CD4-positive, alpha-beta T cell treated with Interferon gamma for 1 hour (primary cell): Measurements from ENCODE around the gene MDK.

Experiments
- DNase-seq: peaks from one replicate; pipeline ENCODE4 v3.0.0-alpha.2; 2020

The MDK gene

DNA sequence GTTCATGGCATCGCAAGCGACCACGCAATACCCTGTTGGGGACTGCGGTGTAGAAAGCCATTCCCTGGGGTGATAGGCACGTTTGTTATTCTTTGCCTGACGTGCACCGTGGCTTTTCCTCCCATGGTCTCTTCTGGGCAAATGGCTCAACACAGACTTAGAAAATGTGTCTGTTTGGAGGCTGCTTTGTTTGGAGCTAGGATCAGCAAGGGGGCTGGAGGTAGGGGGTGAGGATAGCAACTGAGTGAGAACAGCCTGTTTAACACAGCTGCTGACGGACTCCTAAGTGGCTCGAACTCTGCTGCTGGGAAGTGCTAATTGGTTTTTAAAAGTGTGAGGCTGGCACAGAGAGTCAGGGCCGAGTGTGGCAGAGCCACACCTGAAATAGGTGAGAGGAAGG, 26.2 kb downstream of the MDK start:
- DNase-seq, result no peak

DNA sequence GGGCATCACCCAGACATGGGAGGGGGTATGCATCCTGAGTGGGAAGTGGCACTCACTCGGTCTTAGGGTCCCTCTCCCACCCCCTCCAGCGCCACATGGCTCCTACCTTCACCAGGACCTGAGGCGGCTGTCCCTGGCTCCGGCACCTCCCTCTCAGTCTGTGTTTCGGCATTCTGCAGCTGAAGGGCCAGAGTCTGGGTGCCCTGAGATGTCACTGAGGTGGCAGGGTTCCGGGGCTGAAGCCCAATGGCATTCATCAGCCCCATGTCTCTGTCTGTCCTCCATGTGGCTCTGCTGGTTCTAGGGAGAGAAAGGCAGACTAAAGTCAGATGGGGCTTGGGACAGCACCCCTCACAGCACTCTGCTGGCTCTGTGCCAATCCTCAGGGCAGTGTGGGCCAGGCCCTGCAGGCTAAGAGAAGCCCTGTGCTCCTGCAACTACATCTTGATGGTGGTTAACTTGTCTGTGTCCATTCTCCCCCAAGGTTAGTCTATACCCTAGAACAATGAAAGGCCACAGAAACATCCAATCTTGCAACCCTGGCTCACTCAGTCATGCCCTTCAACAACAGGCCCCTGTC, 27.0 kb downstream of the MDK start:
- no peak for DNase-seq

- no peak for DNase-seq
These were observed 28.6 kb downstream of the MDK start for GRCh38 chr11:46410021-46410420.

DNA sequence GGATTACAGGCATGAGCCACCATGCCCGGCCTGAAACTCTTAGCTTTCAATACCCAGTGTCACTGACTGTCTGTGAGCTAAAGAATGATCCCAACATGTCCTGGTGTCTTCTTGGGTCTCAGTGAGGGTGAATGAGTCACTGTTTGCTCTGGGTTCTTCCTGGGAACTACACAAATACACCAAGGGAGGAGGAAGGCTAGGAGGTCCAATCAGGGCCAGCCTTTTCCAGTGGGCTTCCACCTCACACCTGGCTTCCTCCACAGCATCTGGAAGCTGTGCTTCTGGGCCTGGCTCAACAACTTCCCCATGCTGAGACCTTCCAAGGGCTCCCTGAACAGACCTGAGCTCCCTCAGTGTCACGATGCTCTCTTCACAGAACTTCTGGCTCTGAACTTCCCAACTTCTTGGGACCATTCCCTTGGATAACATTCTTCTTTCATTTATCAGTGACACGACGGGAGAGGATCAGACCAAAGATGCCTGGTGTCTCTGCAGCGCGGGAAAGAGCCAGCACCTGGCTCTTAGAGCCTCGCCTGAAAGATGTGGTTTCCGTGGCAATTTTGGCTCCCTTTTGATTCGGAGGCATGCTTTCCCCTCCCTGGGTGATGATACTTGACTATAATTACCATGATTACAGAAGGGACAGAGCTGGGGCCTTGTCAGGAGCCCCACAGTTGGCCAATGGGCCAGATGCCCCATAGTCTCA, 32.4 kb downstream of the MDK start:
- DNase-seq, result no peak

GRCh38 chr11:46414466-46414796, 33.0 kb downstream of the MDK start:
- DNase-seq, result no peak

DNA sequence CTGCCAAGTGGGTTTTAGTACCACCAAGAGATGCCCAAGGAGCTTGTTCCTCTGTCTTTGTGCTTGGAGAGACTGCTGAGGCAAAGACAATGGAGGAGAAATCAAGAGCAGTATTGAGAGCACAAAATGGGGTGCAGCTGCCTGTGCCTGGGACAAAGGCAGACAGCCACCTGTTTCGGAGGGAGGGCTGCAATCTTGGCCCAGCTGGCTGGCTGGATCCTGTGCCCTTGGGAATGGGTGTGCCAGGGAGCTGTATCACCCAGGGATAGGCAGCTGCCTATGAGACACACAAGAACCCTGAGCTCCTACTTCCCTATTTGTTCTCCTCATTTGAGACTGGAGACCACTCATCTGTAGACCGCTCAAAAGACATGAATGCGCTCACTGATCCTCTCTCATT, 33.4 kb downstream of the MDK start:
- DNase-seq, result no peak

DNA sequence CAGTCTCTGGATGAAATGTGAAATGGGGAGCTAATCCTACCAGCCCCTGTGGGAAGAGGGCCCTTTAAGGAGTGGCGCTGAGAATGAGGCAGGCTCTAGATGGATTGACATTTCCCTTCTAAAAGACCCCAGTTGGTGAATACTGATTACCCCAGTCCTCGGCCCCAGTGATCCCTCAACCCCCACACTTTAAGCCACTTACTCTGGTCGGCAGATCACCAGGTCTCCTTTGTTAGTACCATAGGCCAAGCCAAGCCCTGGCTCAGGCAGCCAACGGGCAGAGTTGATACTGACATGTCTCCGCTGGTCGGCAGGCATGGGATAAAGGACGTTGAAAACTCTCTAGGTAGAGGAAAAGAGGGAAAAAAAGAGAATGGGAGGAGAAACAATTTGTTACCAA, 36.2 kb downstream of the MDK start:
- DNase-seq, result no peak

DNA sequence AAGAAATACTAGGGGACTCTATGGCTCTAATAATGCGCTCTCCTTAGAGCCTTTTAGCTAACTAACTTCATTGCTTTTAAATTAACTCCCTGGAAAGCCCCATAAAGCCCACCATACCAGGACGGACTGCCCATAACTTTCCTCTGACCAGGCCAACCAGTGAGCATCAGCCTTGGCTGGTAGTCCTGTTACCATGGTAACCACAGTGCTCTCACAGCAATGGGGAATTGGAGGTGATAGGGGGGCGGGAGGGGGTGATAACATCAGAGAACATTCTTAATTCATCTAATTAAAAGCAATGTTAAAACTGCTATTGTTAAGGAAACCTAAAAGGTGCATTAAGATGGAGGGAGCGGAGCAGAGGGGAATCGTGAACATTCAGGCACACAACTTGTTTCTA, 37.3 kb downstream of the MDK start:
- DNase-seq, result no peak

- no peak for DNase-seq
These were observed 39.0 kb downstream of the MDK start for GRCh38 chr11:46420513-46420912.

DNA sequence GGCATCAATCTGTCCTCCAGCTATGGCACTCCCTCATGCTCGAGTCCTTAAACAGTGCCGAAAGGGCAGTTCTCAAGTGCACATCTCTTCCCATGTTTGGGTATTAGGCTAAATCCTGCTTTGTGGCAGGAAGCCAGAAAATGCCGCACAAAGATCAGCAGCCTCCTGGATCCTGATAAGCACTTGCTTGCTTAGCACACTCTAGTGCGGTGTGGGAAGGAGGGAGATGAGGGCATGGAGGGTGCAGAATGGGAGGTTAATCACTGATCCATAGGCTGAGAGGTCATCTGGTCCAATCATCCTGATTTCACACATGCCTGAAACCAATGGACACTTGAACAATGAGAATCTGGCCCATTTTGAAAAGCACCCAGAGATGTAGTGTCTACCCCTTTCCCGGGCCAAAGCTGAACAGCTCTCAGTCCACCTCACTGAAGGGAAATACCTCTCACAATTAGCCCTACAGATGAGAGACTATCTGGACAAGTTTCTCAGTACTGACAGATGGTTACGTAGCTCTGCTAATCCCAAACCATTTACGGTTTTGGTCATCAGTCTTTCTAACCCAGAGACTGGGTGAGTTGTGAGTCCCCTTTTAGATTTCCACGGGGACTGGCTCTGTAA, 39.9 kb downstream of the MDK start:
- DNase-seq, result no peak

DNA sequence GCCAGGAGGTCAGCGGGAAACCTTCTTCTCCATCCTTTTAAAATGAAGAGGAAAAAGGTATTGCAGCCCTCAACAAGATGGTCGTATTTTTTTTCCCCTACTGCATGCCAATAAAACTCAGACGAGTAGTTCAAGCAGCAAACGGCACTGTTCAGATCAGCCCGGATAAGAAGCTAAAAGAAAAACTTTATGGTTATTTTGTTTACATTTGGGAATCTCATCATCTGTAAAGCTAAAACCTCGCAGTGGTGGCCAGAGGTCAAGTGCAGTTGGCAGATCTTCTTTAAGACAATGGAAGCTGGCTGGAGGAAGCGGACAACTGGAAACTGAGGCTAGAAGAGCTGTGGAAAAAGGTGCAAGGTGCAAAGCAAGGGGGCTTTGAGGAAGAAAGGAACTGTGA, 41.1 kb downstream of the MDK start:
- no peak for DNase-seq

DNA sequence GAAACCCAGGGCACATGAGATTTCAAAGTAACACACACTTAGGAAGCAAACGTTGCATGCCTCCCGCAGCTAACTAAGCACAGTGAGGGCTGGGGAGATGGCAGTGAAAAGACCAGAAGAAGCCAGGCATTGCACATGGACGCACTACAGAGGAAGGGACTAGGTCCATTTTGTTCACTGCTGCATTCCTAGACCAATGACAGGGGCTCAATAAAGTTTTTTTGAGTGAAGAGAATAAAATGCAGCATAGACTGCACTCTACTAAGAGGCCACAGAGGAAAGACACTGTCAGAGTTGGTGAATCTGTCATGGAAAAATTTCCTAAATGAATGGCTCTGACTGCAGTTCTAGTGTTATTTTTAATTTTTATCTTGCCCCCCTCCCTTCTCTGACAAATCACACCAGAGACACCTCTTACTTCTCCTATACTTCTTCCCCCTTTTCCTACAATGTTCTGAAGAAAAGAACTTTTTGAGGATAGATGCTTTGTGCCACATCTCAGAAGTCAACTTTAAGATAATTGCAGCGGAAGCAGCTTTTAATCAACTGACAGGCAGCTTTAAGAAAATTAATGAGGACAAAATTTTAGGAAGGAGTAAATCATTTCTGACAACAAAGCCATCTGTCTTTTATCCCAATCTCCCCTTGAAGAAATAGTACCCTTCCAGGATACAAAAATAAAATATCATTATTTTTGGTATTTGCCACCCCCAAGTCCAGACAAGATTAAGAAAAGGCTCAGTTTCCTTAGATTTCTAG, 44.9 kb downstream of the MDK start:
- DNase-seq, result no peak

DNA sequence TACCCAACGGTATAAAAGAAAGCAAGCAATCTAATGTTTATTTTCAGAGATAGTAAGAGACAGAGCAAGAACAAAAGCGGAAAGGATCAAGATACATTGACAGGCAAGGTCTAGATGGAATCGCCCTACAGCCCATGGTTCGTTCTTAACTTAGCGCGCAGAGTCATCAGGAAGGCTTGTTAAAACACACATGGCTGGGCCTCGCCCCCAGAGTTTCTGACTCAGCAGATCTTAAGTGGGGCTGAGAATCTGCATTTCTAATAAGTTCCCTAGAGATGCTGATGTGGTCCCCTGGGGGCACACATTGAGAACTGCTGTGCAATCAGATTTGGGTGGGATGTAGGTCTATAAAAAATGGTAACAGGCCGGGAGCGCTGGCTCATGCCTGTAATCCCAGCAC, 45.9 kb downstream of the MDK start:
- no peak for DNase-seq

DNA sequence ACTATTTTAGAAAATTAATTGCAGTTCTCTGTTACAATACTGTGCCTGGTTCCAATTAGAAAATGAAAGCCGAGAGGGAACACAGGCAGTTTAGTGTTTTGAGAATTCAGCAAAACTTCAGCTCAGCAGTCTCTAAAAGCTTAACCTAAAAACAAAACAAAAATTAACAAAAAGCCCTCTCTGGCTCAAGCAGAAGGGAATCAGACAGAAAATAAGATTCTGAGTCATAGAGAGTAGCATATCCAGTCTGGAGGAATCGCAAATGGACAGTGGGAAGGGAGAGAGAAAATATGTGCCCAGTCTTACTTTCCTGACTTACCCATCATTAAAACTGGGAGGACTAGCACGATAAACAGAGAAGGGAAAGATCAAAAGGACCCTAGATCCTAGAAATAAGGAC, 48.2 kb downstream of the MDK start:
- DNase-seq, result no peak

DNA sequence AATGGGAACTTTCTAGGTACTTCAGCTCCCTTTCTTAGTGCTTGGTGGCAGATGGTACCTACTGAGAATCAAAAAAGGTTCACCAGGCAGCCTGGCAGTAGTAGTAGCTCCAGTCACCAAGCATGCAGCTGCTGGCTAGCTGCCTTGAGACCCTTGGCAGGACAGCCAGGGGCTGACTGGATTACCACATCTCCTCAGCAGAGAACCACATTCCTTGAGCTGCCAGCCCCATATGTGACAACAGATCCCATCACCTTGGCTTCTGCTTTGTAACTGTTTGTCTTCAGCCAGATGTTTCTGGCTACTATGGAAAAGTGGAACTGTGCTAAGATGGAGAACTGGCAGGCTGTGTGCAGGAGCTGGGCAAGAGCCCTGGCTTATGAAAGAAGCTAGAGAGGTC, 49.7 kb downstream of the MDK start:
- DNase-seq, result no peak
